Glomerular endothelial cell (primary cell): Measurements from ENCODE around the gene SCN3A. TPM values are rescaled to one million over a fixed set of nuclear protein-coding genes. Genes with fewer than 3 reads are reported as not detected.

Experiments used
- DNase-seq: peaks from one replicate; pipeline ENCODE4 v3.0.0-alpha.2; 2011; ENCODE audit warnings: low read depth, low spot score; ENCODE audit errors: extremely low read depth
- total RNA-seq: library from RNA; depleted of rRNA; stranded (reverse); fragments of >200 nt; gene quantifications from 2 replicates; pipeline ENCODE4 v1.2.3, GENCODE V29; 2015

The SCN3A gene
- total RNA-seq, 1 donor from 2014 or later: 0.35 TPM

DNA sequence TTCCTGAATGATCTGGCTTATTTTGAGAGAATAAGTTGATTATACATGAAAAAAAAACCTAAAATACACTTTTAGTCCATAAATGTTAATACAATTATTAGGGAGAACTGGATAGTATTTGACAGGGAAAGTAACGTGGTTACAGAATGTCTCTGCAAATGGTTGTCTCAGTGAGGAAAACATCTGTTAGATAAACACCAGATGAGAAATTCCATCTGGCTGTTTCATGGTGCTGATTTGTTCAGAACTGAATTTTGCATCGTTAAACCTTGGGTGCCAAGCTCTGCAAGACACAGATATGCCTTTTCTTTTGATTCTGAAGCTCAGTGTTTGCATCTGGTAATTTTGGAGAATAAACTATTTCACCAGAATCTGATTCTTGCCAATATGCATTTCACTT is 90.4 kb downstream of the SCN3A start:
- DNase-seq: no peak

DNA sequence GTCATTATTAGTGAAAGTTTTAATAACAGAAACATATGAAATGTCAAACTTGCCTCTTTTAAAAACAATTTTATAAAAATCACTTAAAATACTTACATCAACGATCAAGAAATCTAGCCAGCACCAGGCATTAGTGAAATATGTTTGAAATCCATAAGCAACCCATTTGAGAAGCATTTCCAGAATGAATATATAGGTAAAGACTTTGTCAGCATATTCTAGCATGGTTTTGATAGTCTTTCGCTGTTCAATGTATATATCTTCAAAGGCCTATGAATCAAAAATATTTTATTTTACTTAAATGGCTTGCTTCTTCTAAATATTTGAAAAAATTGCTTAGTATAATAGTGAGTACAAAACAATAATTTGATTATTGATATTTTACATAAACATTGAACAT is 91.1 kb downstream of the SCN3A start:
- no peak for DNase-seq

DNA sequence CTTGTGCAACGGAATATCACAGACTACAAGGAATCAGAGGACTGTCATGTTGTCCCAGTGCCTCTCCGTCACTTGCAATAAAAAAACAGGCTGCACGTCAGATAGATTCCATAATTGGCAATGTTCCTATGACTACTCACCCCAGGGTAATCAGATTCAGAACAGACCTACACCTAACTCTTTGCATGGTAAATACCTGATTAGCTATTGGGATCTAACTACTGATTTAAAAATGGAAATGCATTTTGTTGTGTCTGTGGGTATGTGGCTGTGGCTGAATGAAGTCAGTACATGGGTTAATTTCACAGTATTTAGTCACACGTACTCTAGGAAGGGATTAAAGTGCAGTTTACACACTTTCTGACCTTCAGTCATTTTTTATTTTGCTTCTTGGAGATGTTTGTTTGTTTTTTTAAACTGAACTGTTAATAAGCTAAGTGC is 91.7 kb downstream of the SCN3A start:
- no peak for DNase-seq

DNA sequence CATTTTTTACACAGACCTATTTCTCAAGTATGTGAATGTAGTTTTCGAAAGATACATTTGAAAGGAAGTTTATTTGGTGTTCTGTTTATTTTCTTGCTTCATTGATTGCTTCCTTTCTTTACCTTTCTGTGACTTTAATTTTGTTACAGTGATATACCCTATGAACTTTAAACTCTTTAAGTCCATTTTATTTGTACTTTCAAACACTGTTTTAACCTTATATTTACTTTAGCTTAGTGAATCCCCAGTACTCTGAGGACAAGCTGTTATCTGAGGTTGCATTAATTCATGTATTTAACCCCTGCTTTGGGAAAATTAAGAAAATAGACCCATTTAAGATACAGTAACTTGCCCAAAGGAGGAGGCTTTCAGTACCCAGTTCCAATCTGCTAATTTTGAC is 93.5 kb downstream of the SCN3A start:
- DNase-seq: no peak

DNA sequence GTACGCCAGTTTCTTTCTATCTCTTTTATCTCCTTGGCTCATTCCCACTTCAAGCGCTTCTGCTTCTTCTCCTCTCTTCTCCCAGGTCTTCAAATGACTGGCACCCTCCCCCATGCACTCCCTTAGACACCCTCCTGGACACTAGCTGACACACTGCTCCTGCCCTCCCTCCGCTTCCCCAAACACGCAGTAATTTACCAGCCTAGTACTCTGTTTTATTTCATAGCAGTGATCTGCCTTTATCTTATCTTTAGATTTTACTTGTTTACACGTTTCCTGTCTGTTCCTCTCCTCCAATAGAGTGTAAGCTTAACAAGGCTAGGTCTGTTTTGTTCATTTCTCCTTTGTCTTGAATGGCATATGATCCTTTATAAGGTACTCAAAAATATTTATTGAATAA is 93.9 kb downstream of the SCN3A start:
- no peak for DNase-seq

DNA sequence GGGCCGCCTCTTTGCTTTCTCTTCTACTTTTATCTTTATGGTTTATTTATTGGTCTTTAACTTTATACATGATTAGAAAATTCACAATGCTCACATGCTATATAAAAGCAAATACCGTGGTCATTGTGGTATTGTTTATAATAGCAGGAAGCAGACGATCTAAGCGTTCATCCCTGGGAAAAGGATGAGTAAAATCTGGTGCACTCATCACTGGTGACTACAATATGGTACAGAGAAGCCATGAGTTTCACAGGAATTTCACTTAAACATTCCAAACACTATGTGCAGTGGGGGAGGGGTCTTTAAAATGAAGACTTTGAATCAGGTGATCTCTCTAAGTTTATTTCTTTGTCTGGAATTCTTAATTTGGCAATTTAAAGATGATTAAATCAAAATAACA is 97.9 kb downstream of the SCN3A start:
- no peak for DNase-seq

DNA sequence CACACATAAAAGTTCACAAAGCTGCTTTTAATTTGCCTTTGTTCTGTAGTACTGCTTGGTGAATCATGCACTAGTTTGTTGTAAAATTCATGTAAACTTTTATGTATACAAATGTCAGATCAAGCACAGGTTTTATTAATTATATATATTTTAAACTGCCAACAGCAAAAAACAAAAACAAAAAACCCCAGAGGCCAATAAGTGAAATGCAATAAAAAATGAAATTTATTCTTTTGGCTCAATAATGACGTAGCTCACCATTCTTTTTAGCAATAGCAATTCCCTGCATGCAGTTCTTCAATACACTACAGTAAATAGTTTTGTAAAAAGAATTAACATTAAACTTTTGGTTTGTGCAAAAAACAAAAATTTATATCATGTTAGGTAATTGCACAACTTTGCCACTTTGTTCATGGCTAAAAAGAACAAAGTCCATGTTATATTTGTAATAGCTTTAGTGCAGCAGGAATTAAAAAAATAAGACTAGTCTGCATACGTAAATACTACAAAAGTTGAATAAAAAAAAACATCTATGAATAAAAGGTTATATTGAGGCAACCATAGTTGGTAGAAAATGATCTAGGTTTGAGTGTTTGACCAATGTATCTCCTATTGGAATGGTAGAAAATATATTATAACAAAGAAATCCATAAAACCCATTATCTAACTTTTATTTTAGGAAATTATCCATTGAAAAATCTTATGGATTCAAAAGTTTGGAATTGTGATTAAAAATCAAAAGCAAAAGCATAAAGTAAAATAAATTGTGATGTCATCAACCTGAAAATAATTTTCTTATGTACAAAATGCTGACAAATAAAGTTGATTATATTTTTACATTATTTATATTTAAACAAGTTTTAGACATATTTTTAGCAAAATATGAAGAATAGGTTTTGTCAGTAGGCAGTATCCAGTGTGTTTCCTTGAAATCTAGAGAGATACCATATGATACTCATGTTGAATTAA is 115.6 kb downstream of the SCN3A start:
- DNase-seq: no peak

DNA sequence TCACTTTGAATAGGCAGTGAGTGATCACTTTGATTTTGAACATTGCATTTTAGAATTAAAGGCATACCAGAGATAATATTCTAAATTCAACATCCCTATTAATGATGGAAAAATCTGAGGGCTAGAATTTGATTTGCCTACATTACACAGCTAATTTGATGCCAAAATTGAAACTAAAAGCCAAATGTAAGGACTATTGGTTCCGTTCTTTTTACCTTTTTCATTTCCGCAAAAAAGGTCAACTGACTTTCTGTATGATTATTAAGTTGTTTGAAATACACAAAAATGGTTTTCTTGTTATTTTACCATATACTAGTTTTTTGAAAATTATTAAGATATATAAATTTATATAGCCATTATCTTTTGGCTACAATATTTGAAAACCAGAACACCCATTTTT is 117.5 kb downstream of the SCN3A start:
- DNase-seq: no peak

DNA sequence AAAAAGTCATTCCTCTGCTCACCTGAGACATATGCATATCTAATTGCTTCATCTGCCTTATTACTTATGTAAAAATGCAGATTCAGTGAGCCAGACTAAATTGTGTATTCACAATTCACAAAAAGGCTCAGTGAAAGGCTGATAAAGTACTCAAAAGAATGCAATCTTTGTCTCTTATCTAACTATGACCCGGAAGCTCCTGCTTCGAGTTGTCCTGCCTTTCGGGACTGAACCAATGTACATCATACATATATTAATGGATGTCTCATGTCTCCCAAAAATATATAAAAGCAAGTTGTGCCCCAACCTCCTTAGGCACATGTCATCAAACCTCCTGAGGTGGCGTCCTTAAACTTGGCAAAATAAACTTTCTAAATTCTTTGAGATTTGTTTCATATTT is 120.5 kb downstream of the SCN3A start:
- no peak for DNase-seq

DNA sequence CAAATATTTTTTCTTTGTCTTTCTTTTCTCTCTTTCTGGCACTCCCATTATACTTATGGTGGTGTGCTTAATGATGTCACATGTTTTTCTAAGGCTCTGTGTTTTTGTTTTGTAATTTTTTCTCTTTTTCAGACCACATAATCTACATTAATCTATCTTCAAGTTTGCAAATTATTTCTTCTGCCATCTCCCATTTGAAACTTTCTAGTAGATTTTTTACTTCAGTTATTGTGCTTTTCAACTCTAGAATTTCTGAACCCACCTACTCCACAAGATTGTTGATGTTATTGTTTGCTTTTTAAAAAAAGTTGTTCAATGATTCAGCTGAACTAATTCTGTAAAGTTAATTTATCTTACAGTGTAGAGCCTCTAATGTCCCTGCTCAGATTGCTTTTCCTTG is 121.4 kb downstream of the SCN3A start:
- DNase-seq: no peak

DNA sequence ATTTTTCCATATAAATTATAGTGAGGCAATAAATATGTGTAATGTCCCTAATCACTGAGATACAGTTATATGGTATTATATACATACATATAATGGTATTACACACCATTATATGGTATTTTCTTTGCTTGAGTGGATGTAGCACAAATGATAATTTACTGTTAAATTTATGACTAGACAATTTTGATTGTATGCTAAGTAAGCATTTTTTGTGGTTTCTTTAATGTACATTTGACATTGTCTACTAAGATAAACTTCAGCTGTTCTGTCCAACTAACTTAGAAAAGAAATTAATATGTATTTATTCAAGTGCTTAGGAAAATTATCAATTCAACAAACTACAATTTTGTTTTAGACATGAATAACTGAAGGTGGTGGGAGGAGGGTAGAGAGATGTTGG is 122.6 kb downstream of the SCN3A start:
- no peak for DNase-seq

DNA sequence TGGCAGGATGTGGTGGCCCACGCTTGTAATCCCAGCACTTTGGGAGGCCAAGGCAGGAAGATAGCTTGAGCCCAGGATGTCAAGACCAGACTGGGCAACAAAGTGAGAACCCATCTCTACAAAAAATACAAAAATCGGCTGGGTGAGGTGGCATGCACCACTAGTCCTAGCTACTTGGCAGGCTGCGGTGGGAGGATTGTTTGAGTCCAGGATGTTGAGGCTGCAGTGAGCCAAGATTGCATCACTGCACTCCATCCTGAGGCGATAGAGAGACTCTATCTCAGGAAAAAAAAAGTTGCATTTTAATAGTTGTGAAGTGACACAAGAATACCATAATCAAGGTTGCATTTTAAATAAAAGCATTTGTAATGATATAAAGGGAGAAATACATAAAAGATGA is 124.4 kb downstream of the SCN3A start:
- DNase-seq: no peak

DNA sequence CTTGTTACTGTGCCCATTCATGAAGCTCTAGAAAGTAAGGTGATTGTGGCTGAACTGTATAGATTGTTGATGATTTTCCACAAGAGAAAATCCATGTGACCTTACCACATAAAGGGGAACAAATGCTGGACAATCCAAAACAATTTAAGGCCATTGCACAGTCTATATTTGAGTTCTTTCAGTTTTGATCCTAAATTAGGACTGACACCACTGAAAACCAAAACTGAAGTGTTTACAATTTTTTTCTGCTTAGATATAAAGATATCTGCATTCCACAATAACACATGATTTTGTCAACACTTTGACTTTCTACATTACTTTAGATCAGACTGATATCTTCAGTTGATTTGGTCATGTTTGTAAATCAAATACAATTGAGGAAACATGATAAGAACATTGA is 124.9 kb downstream of the SCN3A start:
- DNase-seq: no peak

DNA sequence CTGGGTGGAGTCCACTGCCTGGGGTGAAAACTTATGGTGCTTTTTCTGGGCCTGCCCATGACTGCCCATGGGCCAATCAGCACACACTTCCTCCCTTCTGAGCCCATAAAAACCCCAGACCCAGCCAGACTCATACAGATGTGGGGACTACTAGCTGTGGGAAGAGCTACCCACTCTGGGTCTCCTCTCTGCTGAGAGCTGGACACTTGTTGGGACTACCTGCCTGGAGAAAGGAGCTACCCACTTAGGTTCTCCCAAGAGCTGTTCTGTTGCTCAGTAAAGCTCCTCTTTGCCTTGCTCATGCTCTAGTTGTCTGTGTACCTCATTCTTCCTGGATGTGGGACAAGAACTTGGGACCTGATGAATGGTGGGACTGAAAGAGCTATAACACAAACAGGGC is 129.0 kb downstream of the SCN3A start:
- no peak for DNase-seq

DNA sequence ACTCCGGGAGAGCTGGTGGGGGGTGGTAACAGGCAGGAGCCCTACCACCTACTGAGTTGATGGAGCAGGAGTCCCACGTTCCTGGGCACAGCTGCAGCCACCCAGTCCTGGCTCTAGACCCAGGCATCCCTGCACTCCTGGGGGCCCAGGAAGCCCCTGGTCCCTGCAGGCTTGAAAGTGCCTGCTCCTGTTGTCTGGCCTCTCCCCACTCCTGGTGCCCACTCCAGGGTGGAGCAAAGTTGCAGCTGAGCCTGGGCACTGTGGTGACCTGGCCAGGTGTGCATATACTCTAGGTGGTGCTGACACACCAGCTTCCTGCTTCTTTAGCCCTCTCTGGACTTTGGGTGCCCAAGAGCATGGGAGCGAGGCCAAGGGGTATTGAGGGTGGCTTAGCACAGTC is 129.5 kb downstream of the SCN3A start:
- DNase-seq: no peak

DNA sequence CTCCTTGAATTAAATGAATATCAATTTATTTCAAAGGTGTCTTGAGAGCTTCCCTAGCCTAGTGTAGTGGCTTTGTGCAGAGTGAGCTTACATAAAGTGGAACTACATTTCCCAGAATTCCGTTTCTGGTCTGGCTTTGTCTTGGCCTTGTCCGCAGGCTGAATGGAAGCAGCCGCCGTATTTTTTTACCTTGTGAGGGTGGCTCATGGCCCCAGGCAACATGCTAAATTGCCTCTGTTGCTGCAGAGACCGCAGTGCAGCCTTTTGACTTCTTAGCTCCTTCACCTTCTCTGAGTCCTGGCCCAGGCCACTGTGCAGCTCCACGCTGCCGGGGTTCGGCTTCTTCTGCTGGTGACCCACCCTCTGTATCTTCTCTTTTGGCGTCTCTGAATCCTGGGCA is 133.8 kb downstream of the SCN3A start:
- DNase-seq: no peak

DNA sequence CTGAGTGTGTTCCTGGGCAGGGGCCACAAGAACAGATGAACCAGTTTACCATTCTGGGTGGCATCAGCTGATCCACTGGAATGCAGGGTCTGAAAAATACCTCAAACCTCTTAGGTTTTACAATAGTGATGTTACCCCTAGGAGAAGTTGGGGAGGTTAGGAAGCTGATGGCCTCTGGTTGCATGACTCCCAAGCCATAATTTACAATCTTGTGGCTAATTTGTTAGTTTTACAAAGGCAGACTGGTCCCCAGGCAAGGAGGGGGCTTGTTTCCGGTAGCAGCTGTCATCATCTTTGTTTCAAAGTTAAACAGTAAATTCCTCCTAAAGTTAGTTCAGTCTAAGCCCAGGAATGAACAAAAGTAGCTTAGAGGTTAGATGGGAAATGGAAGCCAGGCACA is 134.7 kb downstream of the SCN3A start:
- DNase-seq: no peak

DNA sequence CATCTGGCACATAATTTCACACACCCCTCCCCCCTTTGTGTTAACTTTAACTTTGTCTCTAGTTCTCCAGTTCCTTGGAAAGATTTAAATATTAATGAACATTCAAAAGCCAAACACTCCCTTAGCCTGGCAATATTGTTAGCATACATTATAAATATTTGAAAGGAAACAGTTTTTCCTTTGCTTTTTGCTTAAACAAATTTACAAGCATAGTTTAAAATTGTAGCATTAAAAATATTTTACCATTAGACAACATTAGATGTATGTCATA is 135.4 kb downstream of the SCN3A start:
- no peak for DNase-seq

DNA sequence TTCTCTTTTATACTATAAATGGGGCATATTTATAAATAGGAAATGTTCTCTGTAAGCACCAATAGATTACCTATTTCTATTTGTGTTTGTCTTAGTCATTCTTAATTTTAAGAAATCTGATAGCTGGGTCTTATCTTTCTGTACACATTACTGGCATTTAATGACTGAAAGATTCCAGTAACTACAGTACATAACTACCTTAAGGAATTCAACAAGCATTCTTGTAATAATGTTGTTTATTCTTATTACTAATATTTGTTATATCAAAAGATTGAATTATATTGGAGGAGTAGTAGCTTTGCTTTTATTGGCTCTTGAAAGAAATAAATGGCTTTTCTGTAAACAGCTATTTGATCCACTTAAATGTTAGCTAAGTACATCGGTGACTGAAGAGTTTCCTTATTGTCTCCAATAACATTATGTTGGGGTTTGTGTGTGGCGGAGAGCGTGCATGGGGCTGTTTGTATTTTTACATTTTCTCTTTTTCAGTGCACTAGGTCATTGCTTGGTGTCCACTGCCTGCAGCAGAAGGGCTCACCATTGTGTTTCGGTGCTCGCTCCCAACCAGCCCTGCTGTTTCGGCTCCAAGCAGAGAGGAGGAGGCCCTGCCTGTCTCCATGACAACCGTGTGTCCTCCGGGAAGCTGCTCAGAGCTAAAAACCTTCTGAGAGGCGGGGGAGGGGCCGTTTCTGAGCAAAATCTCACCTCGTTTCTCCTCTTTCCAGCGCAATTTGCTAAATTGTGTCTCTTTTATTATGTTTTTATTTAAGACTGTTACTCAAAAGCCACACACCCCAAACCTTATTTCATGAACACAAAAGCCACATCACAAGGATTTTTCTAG is 136.0 kb downstream of the SCN3A start:
- DNase-seq: no peak

DNA sequence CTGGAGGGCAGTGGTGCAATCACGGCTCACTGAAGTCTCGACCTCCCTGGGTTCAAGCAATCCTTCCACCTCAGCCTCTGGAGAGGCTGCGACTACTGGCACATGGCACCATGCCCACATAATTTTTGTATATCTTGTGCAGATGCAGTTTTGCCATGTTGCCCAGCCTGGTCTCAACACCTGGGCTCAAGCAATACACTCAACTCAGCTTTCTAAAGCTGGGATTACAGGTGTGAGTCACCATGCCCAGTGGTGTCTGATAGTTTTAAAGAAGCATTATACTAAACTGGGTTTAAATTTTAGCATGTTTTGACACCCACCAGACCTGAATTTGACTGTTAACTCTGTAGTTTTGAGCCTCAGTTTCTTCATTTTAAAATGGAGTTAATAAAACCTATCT is 139.1 kb downstream of the SCN3A start:
- no peak for DNase-seq

DNA sequence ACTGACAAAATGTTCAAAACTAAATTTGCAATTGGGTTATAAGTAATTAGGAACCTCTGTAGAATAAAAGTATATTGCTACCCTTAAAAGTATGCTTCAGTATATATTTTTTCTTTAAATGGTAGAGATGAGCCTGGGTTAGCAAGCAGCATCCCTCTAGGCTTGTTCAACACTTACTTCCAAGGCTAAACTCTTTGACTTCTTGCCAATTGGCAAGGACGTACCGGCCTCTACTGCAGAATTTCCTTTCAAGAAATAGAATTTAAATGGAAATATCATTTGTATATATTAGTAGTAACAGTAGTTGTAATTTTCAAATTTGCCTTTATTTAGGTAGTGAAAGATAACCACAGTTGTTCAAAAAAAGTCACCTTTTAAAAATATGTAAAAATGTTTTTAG is 143.4 kb downstream of the SCN3A start:
- DNase-seq: no peak
